GM23338 (cell line): ENCODE results near the gene MFSD8. TPM values are rescaled to one million over a fixed set of nuclear protein-coding genes. Genes with fewer than 3 reads are reported as not detected.

Experiments
- ATAC-seq: fragments of 200-7000 bp; cut with Tn5 transposase; 3 replicates; pipeline ENCODE4 v1.9.1; 2020
- DNase-seq: peaks from one replicate; pipeline ENCODE4 v3.0.0-alpha.2; 2015; ENCODE audit warnings: low spot score
- H2AFZ ChIP-seq: fragments of 200-600 bp; sonication (generic); 2 replicates; pipeline ENCODE4 v1.8.0; 2016; ENCODE audit warnings: antibody characterized with exemption, mild to moderate bottlenecking, moderate library complexity
- H3F3A ChIP-seq: fragments of 200-600 bp; sonication (generic); replicated peaks from 2 replicates; pipeline ENCODE4 v1.8.0; 2017; ENCODE audit warnings: antibody characterized with exemption, mixed run types, low read depth
- H3K27ac ChIP-seq: fragments of 200-600 bp; sonication (generic); 2 replicates; pipeline ENCODE4 v1.6.1; 2016; ENCODE audit warnings: low read depth
- H3K27me3 ChIP-seq: fragments of 200-600 bp; sonication (generic); 2 replicates; pipeline ENCODE4 v1.8.0; 2016; ENCODE audit warnings: mild to moderate bottlenecking, mixed run types, moderate library complexity; ENCODE audit not compliant: insufficient read depth
- H3K36me3 ChIP-seq: fragments of 200-600 bp; sonication (generic); 2 replicates; pipeline ENCODE4 v1.8.0; 2016; ENCODE audit warnings: mild to moderate bottlenecking; ENCODE audit not compliant: insufficient read depth
- H3K4me1 ChIP-seq: fragments of 200-600 bp; sonication (generic); 2 replicates; pipeline ENCODE4 v1.8.0; 2016; ENCODE audit warnings: mild to moderate bottlenecking, moderate library complexity; ENCODE audit not compliant: insufficient read depth
- H3K4me2 ChIP-seq: fragments of 200-600 bp; sonication (generic); 2 replicates; pipeline ENCODE4 v1.7.1; 2017; ENCODE audit warnings: mixed run types
- H3K4me3 ChIP-seq: fragments of 200-600 bp; sonication (generic); 2 replicates; pipeline ENCODE4 v1.6.1; 2016; ENCODE audit warnings: mixed run types
- H3K79me2 ChIP-seq: fragments of 200-600 bp; sonication (generic); replicated peaks from 2 replicates; pipeline ENCODE4 v1.8.0; 2017; ENCODE audit warnings: mild to moderate bottlenecking; ENCODE audit not compliant: insufficient read depth
- H3K9me2 ChIP-seq: fragments of 200-600 bp; sonication (generic); 2 replicates; pipeline ENCODE4 v1.8.0; 2017; ENCODE audit not compliant: insufficient read depth
- H4K20me1 ChIP-seq: fragments of 200-600 bp; sonication (generic); replicated peaks from 2 replicates; pipeline ENCODE4 v1.8.0; 2017; ENCODE audit warnings: mild to moderate bottlenecking; ENCODE audit not compliant: insufficient read depth
- H3K27ac Mint-ChIP-seq: 2 replicates; pipeline ENCODE4 v1.8.0; 2020; ENCODE audit warnings: inconsistent platforms, mild to moderate bottlenecking, moderate library complexity, mixed read lengths
- H3K27me3 Mint-ChIP-seq: 3 replicates; pipeline ENCODE4 v1.8.0; 2022; ENCODE audit warnings: low read depth, mild to moderate bottlenecking, moderate library complexity, mixed read lengths, inconsistent platforms; ENCODE audit not compliant: insufficient read depth, poor library complexity
- H3K36me3 Mint-ChIP-seq: 3 replicates; pipeline ENCODE4 v1.8.0; 2021; ENCODE audit warnings: low read depth, mild to moderate bottlenecking, inconsistent platforms, moderate library complexity, mixed read lengths
- H3K4me1 Mint-ChIP-seq: 3 replicates; pipeline ENCODE4 v1.8.0; 2020; ENCODE audit warnings: mild to moderate bottlenecking, inconsistent platforms, mixed read lengths
- H3K4me3 Mint-ChIP-seq: 3 replicates; pipeline ENCODE4 v1.8.0; 2021; ENCODE audit warnings: moderate library complexity, mild to moderate bottlenecking, inconsistent platforms, mixed read lengths
- H3K9me3 Mint-ChIP-seq: 3 replicates; pipeline ENCODE4 v1.8.0; 2020; ENCODE audit warnings: moderate library complexity, mild to moderate bottlenecking, inconsistent platforms, mixed read lengths
- CREB1 ChIP-seq: fragments of 250-450 bp; sonication (Bioruptor Pico); IDR thresholded peaks from 2 replicates; pipeline ENCODE4 v1.5.0; 2020; ENCODE audit warnings: low read depth, mild to moderate bottlenecking, moderate library complexity
- CTCF ChIP-seq, 2 experiments: fragments of 200-600 bp in 1 of 2; sonication (generic) in 1 of 2; conservative IDR thresholded peaks; 2 replicates each; pipeline versions ENCODE4 v1.5.1 to v1.6.1; 2016 to 2017; ENCODE audit warnings: antibody characterized with exemption in 2 of 2, low read depth in 2 of 2, mild to moderate bottlenecking in 2 of 2, moderate library complexity in 1 of 2
- EZH2 ChIP-seq: fragments of 200-600 bp; sonication (generic); IDR thresholded peaks from one replicate; pipeline ENCODE4 v1.8.0; 2017; ENCODE audit warnings: antibody characterized with exemption, mild to moderate bottlenecking, low read depth; ENCODE audit not compliant: unreplicated experiment
- EZH2phosphoT487 ChIP-seq: fragments of 200-600 bp; sonication (generic); IDR thresholded peaks from one replicate; pipeline ENCODE4 v1.8.1; 2018; ENCODE audit warnings: antibody characterized with exemption; ENCODE audit not compliant: unreplicated experiment
- JUNB ChIP-seq: IDR thresholded peaks from one replicate; pipeline ENCODE4 v1.6.1; 2016; ENCODE audit warnings: antibody characterized with exemption; ENCODE audit not compliant: unreplicated experiment
- NANOG ChIP-seq: IDR thresholded peaks from 2 replicates; pipeline ENCODE4 v1.6.1; 2016; ENCODE audit warnings: antibody characterized with exemption, borderline replicate concordance
- POLR2AphosphoS5 ChIP-seq: IDR thresholded peaks from 2 replicates; pipeline ENCODE4 v1.6.1; 2016; ENCODE audit warnings: antibody characterized with exemption, low read depth
- STAT1 ChIP-seq: IDR thresholded peaks from one replicate; pipeline ENCODE4 v1.6.1; 2016; ENCODE audit warnings: antibody characterized with exemption; ENCODE audit not compliant: unreplicated experiment
- ZNF114 ChIP-seq: fragments of 250-450 bp; sonication (Bioruptor Pico); IDR thresholded peaks from 2 replicates; pipeline ENCODE4 v1.5.0; 2020; ENCODE audit warnings: mild to moderate bottlenecking, moderate library complexity
- ZNF331 ChIP-seq: fragments of 250-450 bp; sonication (Bioruptor Pico); IDR thresholded peaks from 2 replicates; pipeline ENCODE4 v1.5.0; 2020; ENCODE audit warnings: low read depth, mild to moderate bottlenecking, moderate library complexity
- long read RNA-seq: library from polyadenylated mRNA; unstranded; transcript quantifications from one replicate; pipeline ENCODE4 v2.0.0, GENCODE V29; 2020; ENCODE audit not compliant: unreplicated experiment
- polyA plus RNA-seq: library from polyadenylated mRNA; unstranded; fragments of >200 nt; fragmentation: Nextera tagmentation; extraction: Ambion mirVana; gene quantifications from 2 replicates; pipeline ENCODE4 v1.2.1, GENCODE V29; 2016
- total RNA-seq: library from RNA; depleted of rRNA; stranded (reverse); fragments of >200 nt; shearing (Covaris generic); gene quantifications from 2 replicates; pipeline ENCODE4 v1.2.3, GENCODE V29; 2014; rRNA removed
- TF ChIP-seq, protein P1 (sequence below): IDR thresholded peaks from one replicate; pipeline ENCODE4 v1.6.1; 2018; ENCODE audit warnings: antibody characterized with exemption; ENCODE audit not compliant: unreplicated experiment
- TF ChIP-seq, protein P2 (sequence below): IDR thresholded peaks from 2 replicates; pipeline ENCODE4 v1.6.1; 2016; ENCODE audit warnings: antibody characterized with exemption

Gene MFSD8, protein sequence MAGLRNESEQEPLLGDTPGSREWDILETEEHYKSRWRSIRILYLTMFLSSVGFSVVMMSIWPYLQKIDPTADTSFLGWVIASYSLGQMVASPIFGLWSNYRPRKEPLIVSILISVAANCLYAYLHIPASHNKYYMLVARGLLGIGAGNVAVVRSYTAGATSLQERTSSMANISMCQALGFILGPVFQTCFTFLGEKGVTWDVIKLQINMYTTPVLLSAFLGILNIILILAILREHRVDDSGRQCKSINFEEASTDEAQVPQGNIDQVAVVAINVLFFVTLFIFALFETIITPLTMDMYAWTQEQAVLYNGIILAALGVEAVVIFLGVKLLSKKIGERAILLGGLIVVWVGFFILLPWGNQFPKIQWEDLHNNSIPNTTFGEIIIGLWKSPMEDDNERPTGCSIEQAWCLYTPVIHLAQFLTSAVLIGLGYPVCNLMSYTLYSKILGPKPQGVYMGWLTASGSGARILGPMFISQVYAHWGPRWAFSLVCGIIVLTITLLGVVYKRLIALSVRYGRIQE
- total RNA-seq (23.6 and 33.3 TPM in 2 replicates), polyA plus RNA-seq (19.4 and 24.0 TPM in 2 replicates)
- long read RNA-seq, full-length matches to known transcripts, result 8 of 11 reads
- long read RNA-seq, partial matches to known transcripts, result 2 of 11 reads
- long read RNA-seq, other reads (novel, unspliced or antisense), result 1 of 11 reads

GRCh38 chr4:127965062-127965802 is at the start of gene MFSD8, which contains the start of gene ABHD18:
Gene MFSD8 (minus strand): TSS chr4:127965173. CDS start chr4:127965133, 40 bp downstream.
Gene ABHD18 (plus strand): TSS chr4:127965406. CDS start chr4:127982956, 17,550 bp downstream.
- ATAC-seq, result peak; percentile 89
- no peaks in the 10 kb centered on the region for H3K27me3 ChIP-seq
- peak within 1 kb of the TSS; percentile 95 for H3K4me2 ChIP-seq
- H3K36me3 ChIP-seq, result no peaks in the 10 kb centered on the region
- H3K9me3 Mint-ChIP-seq, result no peaks in the 10 kb centered on the region
- peaks cover 6% of the 10 kb centered on the region for H3K4me1 ChIP-seq
- H3K9me2 ChIP-seq, result no peaks in the 10 kb centered on the region
- peak within 1 kb of the TSS; percentile 97 for H3K27ac Mint-ChIP-seq
- peak within 1 kb of the TSS; percentile 95 for H3K27ac ChIP-seq
- H3K36me3 Mint-ChIP-seq, result peaks cover 13% of the 10 kb centered on the region
- peaks cover 78% of the 10 kb centered on the region for H3K79me2 ChIP-seq
- peak within 1 kb of the TSS; percentile 97 for H2AFZ ChIP-seq
- H3K4me3 Mint-ChIP-seq, result peak within 1 kb of the TSS; percentile 95
- H3K4me3 ChIP-seq, result peak within 1 kb of the TSS; percentile 71
- DNase-seq, result peak; percentile 100
- peaks cover 14% of the 10 kb centered on the region; the same call in 1 of the 2 replicates for H4K20me1 ChIP-seq
- TF ChIP-seq EZH2phosphoT487, result no peak
- peak; percentile 90 for TF ChIP-seq POLR2AphosphoS5
- no peak for TF ChIP-seq STAT1
- peak; percentile 36 to 46; a peak in 3 of 4 replicates for TF ChIP-seq CTCF (conservative IDR thresholded peaks at IDR 0.05; ENCODE audit: low read depth in 2 of 2)
- TF ChIP-seq CREB1 (CRISPR knock-in tag), result peak; percentile 80
- H3K4me1 Mint-ChIP-seq, result peaks cover 6% of the 10 kb centered on the region
- H3K27me3 Mint-ChIP-seq, result peaks cover 16% of the 10 kb centered on the region
- H3F3A ChIP-seq, result peaks cover 6% of the 10 kb centered on the region

DNA sequence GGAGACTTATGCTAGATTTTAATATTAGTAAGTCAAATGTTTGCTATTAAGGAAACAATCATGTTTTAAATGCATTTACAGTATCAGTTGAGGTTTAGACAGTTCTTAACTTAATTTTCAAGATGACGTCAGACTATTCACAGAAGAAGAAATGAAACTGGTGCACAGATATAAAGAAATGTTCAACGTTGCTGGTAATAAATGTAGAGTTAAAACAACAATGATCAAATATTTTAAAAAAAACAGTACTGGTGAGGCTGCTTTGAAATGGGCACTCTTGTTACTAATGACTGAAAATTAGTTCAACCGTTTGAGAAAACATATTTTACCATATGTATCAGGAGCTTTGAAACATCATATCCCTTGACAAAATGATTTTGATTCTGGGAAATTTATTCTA is 44.5 kb upstream of the MFSD8 start:
- Histone ChIP-seq H3K4me2 (no peak overlapping the region), H3K36me3 (0 out of 2 replicates have a peak, but pooled peaks cover 3% of the 10 kb centered on the region), H3K9me2 (no peaks in the 10 kb centered on the region), H3F3A (no peaks in the 10 kb centered on the region), H3K4me1 (no peaks in the 10 kb centered on the region), H3K27me3 (no peaks in the 10 kb centered on the region), H3K27ac (no peak overlapping the region), H2AFZ (no peak overlapping the region), H3K79me2 (no peaks in the 10 kb centered on the region), H4K20me1 (no peaks in the 10 kb centered on the region), H3K4me3 (no peak overlapping the region)
- no peak for ATAC-seq
- no peak overlapping the region for H3K4me3 Mint-ChIP-seq
- H3K9me3 Mint-ChIP-seq, result no peaks in the 10 kb centered on the region
- H3K4me1 Mint-ChIP-seq, result no peaks in the 10 kb centered on the region
- no peak overlapping the region for H3K27ac Mint-ChIP-seq
- peaks cover 9% of the 10 kb centered on the region; the same call in 2 of the 3 replicates for H3K36me3 Mint-ChIP-seq
- peaks cover 1% of the 10 kb centered on the region for H3K27me3 Mint-ChIP-seq
- DNase-seq, result no peak
- TF ChIP-seq, protein P1, sequence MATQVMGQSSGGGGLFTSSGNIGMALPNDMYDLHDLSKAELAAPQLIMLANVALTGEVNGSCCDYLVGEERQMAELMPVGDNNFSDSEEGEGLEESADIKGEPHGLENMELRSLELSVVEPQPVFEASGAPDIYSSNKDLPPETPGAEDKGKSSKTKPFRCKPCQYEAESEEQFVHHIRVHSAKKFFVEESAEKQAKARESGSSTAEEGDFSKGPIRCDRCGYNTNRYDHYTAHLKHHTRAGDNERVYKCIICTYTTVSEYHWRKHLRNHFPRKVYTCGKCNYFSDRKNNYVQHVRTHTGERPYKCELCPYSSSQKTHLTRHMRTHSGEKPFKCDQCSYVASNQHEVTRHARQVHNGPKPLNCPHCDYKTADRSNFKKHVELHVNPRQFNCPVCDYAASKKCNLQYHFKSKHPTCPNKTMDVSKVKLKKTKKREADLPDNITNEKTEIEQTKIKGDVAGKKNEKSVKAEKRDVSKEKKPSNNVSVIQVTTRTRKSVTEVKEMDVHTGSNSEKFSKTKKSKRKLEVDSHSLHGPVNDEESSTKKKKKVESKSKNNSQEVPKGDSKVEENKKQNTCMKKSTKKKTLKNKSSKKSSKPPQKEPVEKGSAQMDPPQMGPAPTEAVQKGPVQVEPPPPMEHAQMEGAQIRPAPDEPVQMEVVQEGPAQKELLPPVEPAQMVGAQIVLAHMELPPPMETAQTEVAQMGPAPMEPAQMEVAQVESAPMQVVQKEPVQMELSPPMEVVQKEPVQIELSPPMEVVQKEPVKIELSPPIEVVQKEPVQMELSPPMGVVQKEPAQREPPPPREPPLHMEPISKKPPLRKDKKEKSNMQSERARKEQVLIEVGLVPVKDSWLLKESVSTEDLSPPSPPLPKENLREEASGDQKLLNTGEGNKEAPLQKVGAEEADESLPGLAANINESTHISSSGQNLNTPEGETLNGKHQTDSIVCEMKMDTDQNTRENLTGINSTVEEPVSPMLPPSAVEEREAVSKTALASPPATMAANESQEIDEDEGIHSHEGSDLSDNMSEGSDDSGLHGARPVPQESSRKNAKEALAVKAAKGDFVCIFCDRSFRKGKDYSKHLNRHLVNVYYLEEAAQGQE, result no peak
- TF ChIP-seq ZNF331 (CRISPR knock-in tag) (no peak), JUNB (no peak), POLR2AphosphoS5 (no peak), ZNF114 (no peak), STAT1 (no peak), CREB1 (CRISPR knock-in tag) (no peak), NANOG (no peak), EZH2 (no peak), EZH2phosphoT487 (no peak)
- TF ChIP-seq, protein P2, sequence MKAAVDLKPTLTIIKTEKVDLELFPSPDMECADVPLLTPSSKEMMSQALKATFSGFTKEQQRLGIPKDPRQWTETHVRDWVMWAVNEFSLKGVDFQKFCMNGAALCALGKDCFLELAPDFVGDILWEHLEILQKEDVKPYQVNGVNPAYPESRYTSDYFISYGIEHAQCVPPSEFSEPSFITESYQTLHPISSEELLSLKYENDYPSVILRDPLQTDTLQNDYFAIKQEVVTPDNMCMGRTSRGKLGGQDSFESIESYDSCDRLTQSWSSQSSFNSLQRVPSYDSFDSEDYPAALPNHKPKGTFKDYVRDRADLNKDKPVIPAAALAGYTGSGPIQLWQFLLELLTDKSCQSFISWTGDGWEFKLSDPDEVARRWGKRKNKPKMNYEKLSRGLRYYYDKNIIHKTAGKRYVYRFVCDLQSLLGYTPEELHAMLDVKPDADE, result no peak
